ENCODE results near the gene MRPL38.

DNA sequence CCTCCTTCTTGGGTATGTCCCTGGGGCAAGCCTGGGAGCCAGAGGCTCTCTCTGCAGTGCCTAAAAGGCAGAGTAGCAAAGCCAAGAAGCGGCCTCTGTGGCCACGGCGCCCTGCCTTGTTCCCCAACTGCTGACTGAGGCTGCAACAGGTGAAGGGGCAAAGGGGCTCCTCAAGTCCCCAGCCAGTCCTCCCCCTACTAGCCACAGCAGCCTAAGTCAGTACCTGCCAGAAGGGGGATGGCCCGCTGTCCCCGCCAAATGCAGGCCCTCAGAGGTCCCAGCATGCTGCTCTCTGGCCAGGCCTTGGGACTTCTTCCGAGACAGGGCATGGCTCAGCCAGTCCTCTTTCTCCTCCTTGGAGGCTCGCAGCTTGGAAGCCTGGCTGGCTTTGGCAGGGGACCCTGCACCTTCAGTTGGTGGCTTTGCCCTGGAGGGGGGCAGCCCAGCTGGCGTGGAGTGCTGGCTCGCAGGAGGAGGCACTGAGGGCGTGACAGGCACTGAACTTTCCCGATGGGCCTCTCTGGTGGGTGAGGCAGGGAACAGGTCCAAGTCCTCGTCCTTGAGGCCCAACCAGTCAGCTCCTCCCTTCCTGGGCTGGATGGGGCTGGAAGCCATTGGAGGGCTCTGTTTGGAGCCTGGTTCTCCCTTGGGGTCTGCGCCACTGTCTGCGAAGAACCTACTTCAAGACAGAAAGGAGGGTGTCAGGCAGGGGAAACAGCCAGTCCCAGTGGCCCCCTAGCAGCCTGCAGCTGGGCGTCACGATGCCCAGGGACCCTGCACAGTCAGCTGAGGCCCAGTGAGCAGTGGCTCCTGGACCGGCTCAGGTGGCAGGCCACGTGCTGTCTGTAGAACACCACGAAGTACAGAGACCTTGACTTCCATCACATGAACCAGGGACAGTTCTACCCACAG, 18.5 kb upstream of the MRPL38 start:
- TF ChIP-seq, protein P1, sequence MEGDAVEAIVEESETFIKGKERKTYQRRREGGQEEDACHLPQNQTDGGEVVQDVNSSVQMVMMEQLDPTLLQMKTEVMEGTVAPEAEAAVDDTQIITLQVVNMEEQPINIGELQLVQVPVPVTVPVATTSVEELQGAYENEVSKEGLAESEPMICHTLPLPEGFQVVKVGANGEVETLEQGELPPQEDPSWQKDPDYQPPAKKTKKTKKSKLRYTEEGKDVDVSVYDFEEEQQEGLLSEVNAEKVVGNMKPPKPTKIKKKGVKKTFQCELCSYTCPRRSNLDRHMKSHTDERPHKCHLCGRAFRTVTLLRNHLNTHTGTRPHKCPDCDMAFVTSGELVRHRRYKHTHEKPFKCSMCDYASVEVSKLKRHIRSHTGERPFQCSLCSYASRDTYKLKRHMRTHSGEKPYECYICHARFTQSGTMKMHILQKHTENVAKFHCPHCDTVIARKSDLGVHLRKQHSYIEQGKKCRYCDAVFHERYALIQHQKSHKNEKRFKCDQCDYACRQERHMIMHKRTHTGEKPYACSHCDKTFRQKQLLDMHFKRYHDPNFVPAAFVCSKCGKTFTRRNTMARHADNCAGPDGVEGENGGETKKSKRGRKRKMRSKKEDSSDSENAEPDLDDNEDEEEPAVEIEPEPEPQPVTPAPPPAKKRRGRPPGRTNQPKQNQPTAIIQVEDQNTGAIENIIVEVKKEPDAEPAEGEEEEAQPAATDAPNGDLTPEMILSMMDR (IDR thresholded peaks at IDR 0.05; ENCODE audit: low read depth, low read length, missing input control), result no peak
- TF ChIP-seq GABPA (IDR thresholded peaks at IDR 0.05 in 1 of 2, conservative IDR thresholded peaks at IDR 0.05 in 1 of 2), result no peak
- no peak for TF ChIP-seq RXRA (IDR thresholded peaks at IDR 0.05)
- no peak for TF ChIP-seq TAF1 (conservative IDR thresholded peaks at IDR 0.05)
- TF ChIP-seq RAD21 (IDR thresholded peaks at IDR 0.05), result no peak
